Upper lobe of left lung (tissue), 4 donors: ENCODE data around the gene FHL3.

ENCODE experiments used
- POLR2A ChIP-seq, 4 donors: fragments of 450-650 bp; IDR thresholded peaks; one replicate each; pipeline ENCODE4 v1.5.1; 2016 to 2017; ENCODE audit warnings: antibody characterized with exemption in 4 of 4, mild to moderate bottlenecking in 2 of 4
- POLR2AphosphoS5 ChIP-seq, 2 donors: sonication (generic); formaldehyde crosslinking; IDR thresholded peaks; one replicate each; pipeline ENCODE4 v1.5.1; 2017; ENCODE audit warnings: antibody characterized with exemption in 2 of 2
- TF ChIP-seq, protein P1 (sequence below), 6 experiments: fragments of 450-650 bp in 4 of 6; fragments of 200-600 bp in 2 of 6; sonication (generic) in 2 of 6; IDR thresholded peaks; one replicate each; pipeline ENCODE4 v1.5.1; 2016 to 2019; ENCODE audit warnings: antibody characterized with exemption in 6 of 6

DNA sequence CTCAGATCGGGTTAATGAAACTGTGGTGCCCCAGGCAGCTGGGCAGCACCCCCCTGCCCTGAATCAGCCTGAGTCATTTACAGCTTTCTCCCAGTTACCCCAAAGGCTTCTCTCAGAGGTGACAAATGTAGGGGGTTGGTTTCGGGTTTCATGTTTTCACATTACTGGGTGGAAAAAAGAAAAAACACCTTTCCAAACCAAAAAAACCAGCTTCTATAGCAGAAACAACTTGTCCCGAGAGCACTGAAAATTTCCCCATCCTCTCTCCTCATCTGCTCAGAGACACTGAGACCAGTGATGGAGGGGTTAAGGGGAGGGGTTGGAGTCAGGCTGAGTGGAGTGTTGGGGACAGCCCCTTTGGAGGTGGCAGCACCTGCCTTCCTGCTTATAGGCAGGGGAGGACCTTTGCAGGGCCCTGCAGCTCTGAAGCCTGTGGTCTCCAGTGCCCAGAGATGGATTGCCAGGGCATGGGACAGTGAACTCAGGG is 22.8 kb upstream of the FHL3 start:
- TF ChIP-seq, protein P1, sequence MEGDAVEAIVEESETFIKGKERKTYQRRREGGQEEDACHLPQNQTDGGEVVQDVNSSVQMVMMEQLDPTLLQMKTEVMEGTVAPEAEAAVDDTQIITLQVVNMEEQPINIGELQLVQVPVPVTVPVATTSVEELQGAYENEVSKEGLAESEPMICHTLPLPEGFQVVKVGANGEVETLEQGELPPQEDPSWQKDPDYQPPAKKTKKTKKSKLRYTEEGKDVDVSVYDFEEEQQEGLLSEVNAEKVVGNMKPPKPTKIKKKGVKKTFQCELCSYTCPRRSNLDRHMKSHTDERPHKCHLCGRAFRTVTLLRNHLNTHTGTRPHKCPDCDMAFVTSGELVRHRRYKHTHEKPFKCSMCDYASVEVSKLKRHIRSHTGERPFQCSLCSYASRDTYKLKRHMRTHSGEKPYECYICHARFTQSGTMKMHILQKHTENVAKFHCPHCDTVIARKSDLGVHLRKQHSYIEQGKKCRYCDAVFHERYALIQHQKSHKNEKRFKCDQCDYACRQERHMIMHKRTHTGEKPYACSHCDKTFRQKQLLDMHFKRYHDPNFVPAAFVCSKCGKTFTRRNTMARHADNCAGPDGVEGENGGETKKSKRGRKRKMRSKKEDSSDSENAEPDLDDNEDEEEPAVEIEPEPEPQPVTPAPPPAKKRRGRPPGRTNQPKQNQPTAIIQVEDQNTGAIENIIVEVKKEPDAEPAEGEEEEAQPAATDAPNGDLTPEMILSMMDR (IDR thresholded peaks at IDR 0.05) = no peak
- TF ChIP-seq POLR2A (IDR thresholded peaks at IDR 0.05) (no peak), POLR2AphosphoS5 (IDR thresholded peaks at IDR 0.05) (no peak)
